SK-N-SH (cell line): ENCODE results near the gene SEC23IP. TPM values are rescaled to one million over a fixed set of nuclear protein-coding genes. Genes with fewer than 3 reads are reported as not detected.

Source experiments
- CTCF ChIA-PET: fragments of 300-600, 350-600 bp; formaldehyde crosslinking; extraction: SDS; loops from one replicate; lab custom pipeline; 2021; lab: Yijun Ruan, JAX
- POLR2A ChIA-PET: fragments of 350-600 bp; sonication (Branson Sonifier 250); formaldehyde crosslinking; extraction: SDS; loops from one replicate; lab custom pipeline; 2020; ENCODE audit warnings: antibody characterized with exemption, inconsistent platforms; lab: Yijun Ruan, JAX
- DNase-seq: peaks from one replicate; pipeline ENCODE4 v3.0.0; 2012
- H2AFZ ChIP-seq: fragments of 200-600 bp; sonication (generic); 2 replicates; pipeline ENCODE4 v1.8.1; 2016; ENCODE audit warnings: antibody characterized with exemption, mild to moderate bottlenecking, low read depth
- H3F3A ChIP-seq: fragments of 200-600 bp; sonication (generic); replicated peaks from 2 replicates; pipeline ENCODE3; 2016; ENCODE audit warnings: antibody characterized with exemption, mild to moderate bottlenecking; ENCODE audit not compliant: insufficient read depth
- H3K27ac ChIP-seq, 2 experiments: fragments of 200-500 bp in 1 of 2; fragments of 200-600 bp in 1 of 2; sonication (Bioruptor generic) in 1 of 2; sonication (generic), shearing (Covaris generic) in 1 of 2; 2 replicates each; pipeline versions ENCODE4 v1.5.1 to v1.6.1; 2014 to 2016; ENCODE audit warnings: low read depth in 2 of 2, inconsistent platforms in 1 of 2, low read length in 1 of 2, mild to moderate bottlenecking in 1 of 2, mixed read lengths in 1 of 2
- H3K27me3 ChIP-seq: fragments of 200-600 bp; sonication (generic), shearing (Covaris generic); 2 replicates; pipeline ENCODE4 v1.6.1; 2016; ENCODE audit warnings: mixed run types; ENCODE audit not compliant: insufficient read depth
- H3K36me3 ChIP-seq, 2 experiments: fragments of 200-500 bp in 1 of 2; fragments of 200-600 bp in 1 of 2; sonication (Bioruptor generic) in 1 of 2; sonication (generic) in 1 of 2; replicated peaks in 1 of 2; 2 replicates each; pipeline versions ENCODE3 to v1.5.1; 2014 to 2016; ENCODE audit warnings: low read length in 1 of 2, mild to moderate bottlenecking in 1 of 2; ENCODE audit not compliant: insufficient read depth in 2 of 2, control insufficient read depth in 1 of 2
- H3K4me1 ChIP-seq, 2 experiments: fragments of 200-500 bp in 1 of 2; fragments of 200-600 bp in 1 of 2; sonication (Bioruptor generic) in 1 of 2; sonication (generic), shearing (Covaris generic) in 1 of 2; 2 replicates each; pipeline versions ENCODE4 v1.5.1 to v1.6.1; 2014 to 2016; ENCODE audit warnings: low read depth in 1 of 2, low read length in 1 of 2, mixed run types in 1 of 2; ENCODE audit not compliant: insufficient read depth in 2 of 2, control insufficient read depth in 1 of 2
- H3K4me2 ChIP-seq: fragments of 200-600 bp; sonication (generic), shearing (Covaris generic); 2 replicates; pipeline ENCODE4 v1.6.1; 2017; ENCODE audit warnings: mixed run types
- H3K4me3 ChIP-seq, 2 experiments: fragments of 200-500 bp in 1 of 2; fragments of 200-600 bp in 1 of 2; sonication (Bioruptor generic) in 1 of 2; sonication (generic), shearing (Covaris generic) in 1 of 2; 2 replicates each; pipeline versions ENCODE4 v1.5.1 to v1.8.1; 2014 to 2016; ENCODE audit warnings: low read depth in 2 of 2, inconsistent platforms in 1 of 2, low read length in 1 of 2, mild to moderate bottlenecking in 1 of 2, mixed read lengths in 1 of 2, moderate library complexity in 1 of 2
- H3K79me2 ChIP-seq: fragments of 200-600 bp; sonication (generic); 2 replicates; pipeline ENCODE4 v1.8.1; 2017; ENCODE audit warnings: mild to moderate bottlenecking; ENCODE audit not compliant: insufficient read depth
- H3K9ac ChIP-seq: fragments of 200-600 bp; sonication (generic); 2 replicates; pipeline ENCODE4 v1.6.1; 2017; ENCODE audit warnings: mixed run types
- H3K9me2 ChIP-seq: fragments of 200-600 bp; sonication (generic); 2 replicates; pipeline ENCODE4 v1.6.1; 2017; ENCODE audit warnings: mixed run types
- H3K9me3 ChIP-seq: fragments of 200-600 bp; sonication (generic); 2 replicates; pipeline ENCODE4 v1.6.1; 2017; ENCODE audit warnings: mixed run types, mild to moderate bottlenecking, moderate library complexity
- H4K20me1 ChIP-seq: fragments of 200-600 bp; sonication (generic); 2 replicates; pipeline ENCODE4 v1.6.1; 2017; ENCODE audit warnings: mild to moderate bottlenecking, mixed run types; ENCODE audit not compliant: insufficient read depth
- CHD2 ChIP-seq: fragments of 150-350 bp; IDR thresholded peaks from 2 replicates; pipeline ENCODE4 v1.6.1; 2018; ENCODE audit warnings: low read length; ENCODE audit not compliant: partially characterized antibody
- ELF1 ChIP-seq: IDR thresholded peaks from 2 replicates; pipeline ENCODE4 v1.4.0; 2012
- EP300 ChIP-seq, 2 experiments: IDR thresholded peaks; 2 replicates each; pipeline versions ENCODE4 v1.4.0 to v1.6.1; 2012; ENCODE audit warnings: borderline replicate concordance in 1 of 2, low read depth in 1 of 2, low read length in 1 of 2
- FOXJ3 ChIP-seq: sonication (generic); formaldehyde crosslinking; IDR thresholded peaks from 2 replicates; pipeline ENCODE4 v1.5.1; 2020; ENCODE audit warnings: mild to moderate bottlenecking, missing genetic modification reagents
- GABPA ChIP-seq: IDR thresholded peaks from 2 replicates; pipeline ENCODE4 v1.4.0; 2012; ENCODE audit warnings: low read depth, mild to moderate bottlenecking
- JUND ChIP-seq: IDR thresholded peaks from 2 replicates; pipeline ENCODE4 v1.4.0; 2012
- MEF2A ChIP-seq: IDR thresholded peaks from 2 replicates; pipeline ENCODE4 v1.4.0; 2012; ENCODE audit warnings: low read depth, borderline replicate concordance
- NFIC ChIP-seq: IDR thresholded peaks from 2 replicates; pipeline ENCODE4 v1.4.0; 2012; ENCODE audit warnings: borderline replicate concordance
- NRF1 ChIP-seq: IDR thresholded peaks from 2 replicates; pipeline ENCODE4 v1.6.1; 2012; ENCODE audit warnings: low read depth, mild to moderate bottlenecking, low read length
- POLR2AphosphoS5 ChIP-seq: IDR thresholded peaks from 2 replicates; pipeline ENCODE4 v1.6.1; 2012; ENCODE audit warnings: low read depth, low read length
- RAD21 ChIP-seq: IDR thresholded peaks from 2 replicates; pipeline ENCODE4 v1.6.1; 2012; ENCODE audit warnings: mild to moderate bottlenecking, low read length
- RXRA ChIP-seq: IDR thresholded peaks from 2 replicates; pipeline ENCODE4 v1.4.0; 2012; ENCODE audit warnings: low read depth, mild to moderate bottlenecking, borderline replicate concordance
- SIN3A ChIP-seq: IDR thresholded peaks from 2 replicates; pipeline ENCODE4 v1.6.1; 2012; ENCODE audit warnings: low read depth, mild to moderate bottlenecking, low read length, moderate library complexity, borderline replicate concordance
- SMC3 ChIP-seq: IDR thresholded peaks from 2 replicates; pipeline ENCODE4 v1.6.1; 2012; ENCODE audit warnings: low read depth, low read length, improper control_type of control experiment
- TCF12 ChIP-seq: IDR thresholded peaks from 2 replicates; pipeline ENCODE4 v1.4.0; 2012
- YY1 ChIP-seq: IDR thresholded peaks from 2 replicates; pipeline ENCODE4 v1.4.0; 2012; ENCODE audit warnings: low read depth, mild to moderate bottlenecking
- WGBS: methylation state at CpG from one replicate; pipeline ENCODE4 v1.1.6; 2017; ENCODE audit warnings: low lambda C conversion rate; 5-methylcytosine and 5-hydroxymethylcytosine counted together
- polyA plus RNA-seq, 3 experiments: library from polyadenylated mRNA; depleted of rRNA; stranded (reverse); fragments of >200 nt; gene quantifications; 2 replicates each; pipeline ENCODE4 v1.2.3, GENCODE V29; 2012
- TF ChIP-seq, protein P1 (sequence below): IDR thresholded peaks from 2 replicates; pipeline ENCODE4 v1.4.0; 2012; ENCODE audit warnings: low read depth, borderline replicate concordance
- TF ChIP-seq, protein P2 (sequence below): fragments of 200-600 bp; sonication (generic); IDR thresholded peaks from 2 replicates; pipeline ENCODE4 v1.6.1; 2017; ENCODE audit warnings: antibody characterized with exemption, mild to moderate bottlenecking, moderate library complexity
- TF ChIP-seq, protein P3 (sequence below): fragments of 150-350 bp; IDR thresholded peaks from 2 replicates; pipeline ENCODE4 v1.6.1; 2017; ENCODE audit warnings: antibody characterized with exemption, low read length, low read depth, borderline replicate concordance

SEC23IP gene
- polyA plus RNA-seq, 1 of the 3 experiments (the other 2 are of a cell fraction): 23.8 TPM

- H3K9ac ChIP-seq: no peak overlapping the region
- H3K27me3 ChIP-seq: no peaks in the 10 kb centered on the region
- no peak for DNase-seq
- H3K4me3 ChIP-seq: no peak overlapping the region
- H3K4me2 ChIP-seq: no peak overlapping the region
- CTCF ChIA-PET: interaction anchor here (1.3 to 14.5 kb wide), 2 partner anchors 101 to 168 kb away, joined by 4 to 156 read pairs; no protein-coding TSS in a partner anchor
- no peak overlapping the region for H3K27ac ChIP-seq
- peaks cover 66% of the 10 kb centered on the region for H3K79me2 ChIP-seq
- H3F3A ChIP-seq: peaks cover 9% of the 10 kb centered on the region
- H3K9me2 ChIP-seq: no peaks in the 10 kb centered on the region
- no peaks in the 10 kb centered on the region for H3K9me3 ChIP-seq
- WGBS: 94% methylated on average over 1 of the region's 1 CpG
- no peak for TF ChIP-seq SMC3
- TF ChIP-seq MEF2A: no peak
- TF ChIP-seq NRF1: no peak
- no peak for TF ChIP-seq FOXJ3 (CRISPR knock-in tag)
- no peak for TF ChIP-seq SIN3A
- TF ChIP-seq TCF12: no peak
- no peak for TF ChIP-seq RAD21
- TF ChIP-seq JUND: no peak
- TF ChIP-seq CHD2: no peak
- TF ChIP-seq RXRA: no peak
- TF ChIP-seq NFIC: no peak
- no peak for TF ChIP-seq POLR2AphosphoS5
- TF ChIP-seq YY1: no peak
- TF ChIP-seq, protein P1, sequence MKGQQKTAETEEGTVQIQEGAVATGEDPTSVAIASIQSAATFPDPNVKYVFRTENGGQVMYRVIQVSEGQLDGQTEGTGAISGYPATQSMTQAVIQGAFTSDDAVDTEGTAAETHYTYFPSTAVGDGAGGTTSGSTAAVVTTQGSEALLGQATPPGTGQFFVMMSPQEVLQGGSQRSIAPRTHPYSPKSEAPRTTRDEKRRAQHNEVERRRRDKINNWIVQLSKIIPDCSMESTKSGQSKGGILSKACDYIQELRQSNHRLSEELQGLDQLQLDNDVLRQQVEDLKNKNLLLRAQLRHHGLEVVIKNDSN: no peak
- TF ChIP-seq GABPA: no peak
- TF ChIP-seq, all 33 proteins: peak for 0
- Histone ChIP-seq H2AFZ (no peak overlapping the region), H3K4me1 (0 out of 4 replicates have a peak, but pooled peaks cover 0 to 17% of the 10 kb centered on the region in 2 experiments), H3K36me3 (peaks cover 43 to 70% of the 10 kb centered on the region in 2 experiments), H4K20me1 (no peaks in the 10 kb centered on the region)
- POLR2A ChIA-PET: no interaction called here
Measured at GRCh38 chr10:119853574-119853973, 39.0 kb upstream of the SEC23IP start.

GRCh38 chr10:119858063-119858462, 34.5 kb upstream of the SEC23IP start:
- POLR2A ChIA-PET: no interaction called here
- Histone ChIP-seq H3K79me2 (peaks cover 87% of the 10 kb centered on the region), H3K4me2 (no peak overlapping the region), H3K27ac (no peak overlapping the region), H2AFZ (no peak overlapping the region), H3K4me1 (peaks cover 0 to 5% of the 10 kb centered on the region in 2 experiments; a peak in 1 of 4 replicates), H4K20me1 (peaks cover 35% of the 10 kb centered on the region), H3K9ac (no peak overlapping the region), H3K9me2 (no peaks in the 10 kb centered on the region), H3F3A (peaks cover 12% of the 10 kb centered on the region), H3K9me3 (no peaks in the 10 kb centered on the region; the same call in 1 of the 2 replicates), H3K36me3 (peaks cover 24 to 50% of the 10 kb centered on the region in 2 experiments), H3K27me3 (no peaks in the 10 kb centered on the region), H3K4me3 (no peak overlapping the region)
- WGBS: 88% methylated on average over 1 of the region's 1 CpG
- DNase-seq: no peak
- TF ChIP-seq ELF1 (no peak), EP300 (IDR thresholded peaks at IDR 0.05; ENCODE audit: borderline replicate concordance in 1 of 2, low read depth in 1 of 2, low read length in 1 of 2) (no peak), POLR2AphosphoS5 (no peak), JUND (no peak), GABPA (no peak), TCF12 (no peak)
- TF ChIP-seq, protein P2, sequence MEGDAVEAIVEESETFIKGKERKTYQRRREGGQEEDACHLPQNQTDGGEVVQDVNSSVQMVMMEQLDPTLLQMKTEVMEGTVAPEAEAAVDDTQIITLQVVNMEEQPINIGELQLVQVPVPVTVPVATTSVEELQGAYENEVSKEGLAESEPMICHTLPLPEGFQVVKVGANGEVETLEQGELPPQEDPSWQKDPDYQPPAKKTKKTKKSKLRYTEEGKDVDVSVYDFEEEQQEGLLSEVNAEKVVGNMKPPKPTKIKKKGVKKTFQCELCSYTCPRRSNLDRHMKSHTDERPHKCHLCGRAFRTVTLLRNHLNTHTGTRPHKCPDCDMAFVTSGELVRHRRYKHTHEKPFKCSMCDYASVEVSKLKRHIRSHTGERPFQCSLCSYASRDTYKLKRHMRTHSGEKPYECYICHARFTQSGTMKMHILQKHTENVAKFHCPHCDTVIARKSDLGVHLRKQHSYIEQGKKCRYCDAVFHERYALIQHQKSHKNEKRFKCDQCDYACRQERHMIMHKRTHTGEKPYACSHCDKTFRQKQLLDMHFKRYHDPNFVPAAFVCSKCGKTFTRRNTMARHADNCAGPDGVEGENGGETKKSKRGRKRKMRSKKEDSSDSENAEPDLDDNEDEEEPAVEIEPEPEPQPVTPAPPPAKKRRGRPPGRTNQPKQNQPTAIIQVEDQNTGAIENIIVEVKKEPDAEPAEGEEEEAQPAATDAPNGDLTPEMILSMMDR: no peak
- TF ChIP-seq, protein P1: no peak
- TF ChIP-seq, protein P3, sequence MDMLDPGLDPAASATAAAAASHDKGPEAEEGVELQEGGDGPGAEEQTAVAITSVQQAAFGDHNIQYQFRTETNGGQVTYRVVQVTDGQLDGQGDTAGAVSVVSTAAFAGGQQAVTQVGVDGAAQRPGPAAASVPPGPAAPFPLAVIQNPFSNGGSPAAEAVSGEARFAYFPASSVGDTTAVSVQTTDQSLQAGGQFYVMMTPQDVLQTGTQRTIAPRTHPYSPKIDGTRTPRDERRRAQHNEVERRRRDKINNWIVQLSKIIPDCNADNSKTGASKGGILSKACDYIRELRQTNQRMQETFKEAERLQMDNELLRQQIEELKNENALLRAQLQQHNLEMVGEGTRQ: no peak
- CTCF ChIA-PET: interaction anchor here (0.7 to 14.5 kb wide), 9 partner anchors 9 to 255 kb away, joined by 3 to 156 read pairs (median 13); partner anchors contain the start of gene MCMBP
